MM.1S (cell line): ENCODE measurements around the gene TNFRSF8.

ENCODE experiments used
- CTCF ChIP-seq: fragments of 300-600 bp; sonication (generic); IDR thresholded peaks from 2 replicates; pipeline ENCODE4 v1.5.1; 2016; ENCODE audit warnings: antibody characterized with exemption, low read length, mixed read lengths
- EZH2phosphoT487 ChIP-seq: fragments of 300-600 bp; sonication (generic); IDR thresholded peaks from 2 replicates; pipeline ENCODE4 v1.6.1; 2018; ENCODE audit warnings: antibody characterized with exemption, low read length

- TF ChIP-seq CTCF = no peak
- no peak for TF ChIP-seq EZH2phosphoT487
These were observed 48.7 kb upstream of the TNFRSF8 start for GRCh38 chr1:12014141-12014991.
